ENCODE data around the gene TNPO3. TPM values are rescaled to one million over a fixed set of nuclear protein-coding genes. Genes with fewer than 3 reads are reported as not detected.

The TNPO3 gene
- polyA plus RNA-seq, 1 donor from 2014 or later, result 47.7 TPM

GRCh38 chr7:128988372-128988771, 66.5 kb downstream of the TNPO3 start:
- Histone ChIP-seq H3F3A (ENCODE audit: insufficient read depth, low read length, poor library complexity, severe bottlenecking) (no peaks in the 10 kb centered on the region), H4K20me1 (ENCODE audit: insufficient read depth) (no peaks in the 10 kb centered on the region), H3K9me2 (ENCODE audit: insufficient read depth, low read length) (no peaks in the 10 kb centered on the region), H3K36me3 (ENCODE audit: insufficient read depth, low read length) (no peaks in the 10 kb centered on the region), H3K9me3 (ENCODE audit: low read length) (no peaks in the 10 kb centered on the region), H3K27me3 (ENCODE audit: insufficient read depth, low read depth, low read length) (no peaks in the 10 kb centered on the region), H3K27ac (ENCODE audit: low read length) (no peak overlapping the region), H3K9ac (ENCODE audit: low read length) (no peak overlapping the region), H2AFZ (ENCODE audit: low read depth, low read length) (no peak overlapping the region), H3K79me2 (replicated peaks; ENCODE audit: insufficient read depth, low read length) (no peaks in the 10 kb centered on the region), H3K4me2 (ENCODE audit: low read length) (no peak overlapping the region), H3K4me3 (ENCODE audit: low read length) (no peak overlapping the region)
- no peak for TF ChIP-seq MXI1 (conservative IDR thresholded peaks at IDR 0.05; ENCODE audit: poor library complexity, severe bottlenecking)
- no peak for TF ChIP-seq RAD21 (conservative IDR thresholded peaks at IDR 0.05)
- TF ChIP-seq SMC3 (conservative IDR thresholded peaks at IDR 0.05; ENCODE audit: poor library complexity), result no peak
- TF ChIP-seq TAF1 (IDR thresholded peaks at IDR 0.05; ENCODE audit: low read depth), result no peak
- no peak for TF ChIP-seq CTCF (IDR thresholded peaks at IDR 0.05; ENCODE audit: poor library complexity, severe bottlenecking)
- TF ChIP-seq EP300 (conservative IDR thresholded peaks at IDR 0.05; ENCODE audit: poor library complexity, severe bottlenecking), result no peak
- no peak for TF ChIP-seq EZH2 (IDR thresholded peaks at IDR 0.05; ENCODE audit: borderline replicate concordance, insufficient read depth, low read length, poor library complexity, severe bottlenecking)
- no peak for TF ChIP-seq POLR2AphosphoS5 (IDR thresholded peaks at IDR 0.05)
- TF ChIP-seq REST (IDR thresholded peaks at IDR 0.05; ENCODE audit: borderline replicate concordance), result no peak

- H3F3A ChIP-seq (ENCODE audit: insufficient read depth, low read length, poor library complexity, severe bottlenecking), result no peaks in the 10 kb centered on the region
- peaks cover 4% of the 10 kb centered on the region for H3K36me3 ChIP-seq (ENCODE audit: insufficient read depth, low read length)
- H3K9me3 ChIP-seq (ENCODE audit: low read length), result no peaks in the 10 kb centered on the region
- TF ChIP-seq SMC3 (conservative IDR thresholded peaks at IDR 0.05; ENCODE audit: poor library complexity), result no peak
- TF ChIP-seq MXI1 (conservative IDR thresholded peaks at IDR 0.05; ENCODE audit: poor library complexity, severe bottlenecking), result no peak
- no peak for TF ChIP-seq CTCF (IDR thresholded peaks at IDR 0.05; ENCODE audit: poor library complexity, severe bottlenecking)
- TF ChIP-seq REST (IDR thresholded peaks at IDR 0.05; ENCODE audit: borderline replicate concordance), result no peak
- no peak for TF ChIP-seq EP300 (conservative IDR thresholded peaks at IDR 0.05; ENCODE audit: poor library complexity, severe bottlenecking)
- TF ChIP-seq TAF1 (IDR thresholded peaks at IDR 0.05; ENCODE audit: low read depth), result no peak
- no peak for TF ChIP-seq POLR2AphosphoS5 (IDR thresholded peaks at IDR 0.05)
- TF ChIP-seq EZH2 (IDR thresholded peaks at IDR 0.05; ENCODE audit: borderline replicate concordance, insufficient read depth, low read length, poor library complexity, severe bottlenecking), result no peak
- no peak for TF ChIP-seq RAD21 (conservative IDR thresholded peaks at IDR 0.05)
- no peak overlapping the region for H2AFZ ChIP-seq (ENCODE audit: low read depth, low read length)
- no peak overlapping the region for H3K9ac ChIP-seq (ENCODE audit: low read length)
- H3K4me2 ChIP-seq (ENCODE audit: low read length), result no peak overlapping the region
- no peaks in the 10 kb centered on the region for H3K9me2 ChIP-seq (ENCODE audit: insufficient read depth, low read length)
- H3K79me2 ChIP-seq (replicated peaks; ENCODE audit: insufficient read depth, low read length), result no peaks in the 10 kb centered on the region
- no peaks in the 10 kb centered on the region for H3K27me3 ChIP-seq (ENCODE audit: insufficient read depth, low read depth, low read length)
- H3K4me3 ChIP-seq (ENCODE audit: low read length), result no peak overlapping the region
- no peaks in the 10 kb centered on the region for H4K20me1 ChIP-seq (ENCODE audit: insufficient read depth)
- no peak overlapping the region for H3K27ac ChIP-seq (ENCODE audit: low read length)
Measured at GRCh38 chr7:128986609-128987008, 68.3 kb downstream of the TNPO3 start.

Data from neural cell (in vitro differentiated cells).